SH-SY5Y (cell line): ENCODE results near the gene ITPR2.

ENCODE experiments used
- GATA2 ChIP-seq: IDR thresholded peaks from 2 replicates; pipeline ENCODE4 v1.6.1; 2011; ENCODE audit warnings: mild to moderate bottlenecking, low read depth, low read length
- GATA3 ChIP-seq: IDR thresholded peaks from 2 replicates; pipeline ENCODE4 v1.6.1; 2011; ENCODE audit warnings: low read depth, mild to moderate bottlenecking, low read length, moderate library complexity

GRCh38 chr12:26642361-26642760, 190.6 kb downstream of the ITPR2 start:
- TF ChIP-seq GATA3 (no peak), GATA2 (no peak)
